AG04450 (cell line): ENCODE data around the gene OR10H3. TPM values are rescaled to one million over a fixed set of nuclear protein-coding genes. Genes with fewer than 3 reads are reported as not detected.
"Not testable (repeated sequence)": the region's sequence is repeated elsewhere in the genome, so short reads cannot be mapped to it uniquely, and the experiment has no call there.

Source experiments
- CTCF ChIA-PET: fragments of 300-600, 350-600 bp; formaldehyde crosslinking; extraction: SDS; loops from one replicate; lab custom pipeline; 2022; ENCODE audit warnings: antibody characterized with exemption, inconsistent platforms; lab: Charles Lee
- POLR2A ChIA-PET: fragments of 350-600 bp; formaldehyde crosslinking; extraction: SDS; loops from one replicate; lab custom pipeline; 2021; ENCODE audit warnings: antibody characterized with exemption, inconsistent platforms; lab: Yijun Ruan, JAX
- DNase-seq: peaks from one replicate; pipeline ENCODE4 v3.0.0-alpha.2; 2011; ENCODE audit warnings: low read depth, low spot score
- H3K27ac ChIP-seq: one replicate; pipeline ENCODE4 v1.5.1; 2012; ENCODE audit warnings: low read depth, low read length, control low read depth
- H3K27me3 ChIP-seq: one replicate; pipeline ENCODE4 v1.6.0; 2012; ENCODE audit warnings: low read length; ENCODE audit not compliant: control insufficient read depth, insufficient read depth
- H3K4me3 ChIP-seq: 2 replicates; pipeline ENCODE4 v1.5.1; 2011; ENCODE audit warnings: mild to moderate bottlenecking, low read depth, low read length, control low read depth
- H3K9me3 ChIP-seq: 2 replicates; pipeline ENCODE4 v1.5.1; 2012; ENCODE audit warnings: low read length; ENCODE audit not compliant: control insufficient read depth, insufficient read depth
- polyA plus RNA-seq: library from polyadenylated mRNA; depleted of rRNA; stranded (reverse); fragments of >200 nt; gene quantifications from 2 replicates; pipeline ENCODE4 v1.2.3, GENCODE V29; 2011
- TF ChIP-seq, protein P1 (sequence below): IDR thresholded peaks from 2 replicates; pipeline ENCODE4 v1.5.1; 2011; ENCODE audit warnings: low read depth, low read length, control low read depth, inconsistent platforms

OR10H3 gene
- polyA plus RNA-seq, 1 experiment = not detected

DNA sequence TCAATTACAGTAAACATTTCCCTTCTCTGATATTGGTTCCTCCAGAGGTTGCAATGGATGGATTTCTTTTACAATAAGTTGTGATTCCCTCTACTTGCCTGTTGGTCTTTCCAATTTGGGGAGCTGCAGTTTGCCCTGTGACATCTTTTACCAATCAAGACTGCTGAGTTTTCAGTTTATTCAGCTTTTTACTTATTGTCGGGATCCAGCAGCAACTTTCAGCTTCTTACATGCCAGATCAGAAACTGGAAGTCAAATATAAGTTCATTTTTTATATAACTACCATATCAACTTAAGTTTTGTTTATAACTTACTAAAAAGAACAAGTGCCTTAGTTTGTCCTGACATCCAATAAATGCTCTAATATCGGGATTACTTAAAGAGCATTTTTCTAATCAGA is 10.5 kb downstream of the OR10H3 start:
- POLR2A ChIA-PET = no interaction called here
- H3K27me3 ChIP-seq = no peaks in the 10 kb centered on the region
- DNase-seq = no peak
- H3K27ac ChIP-seq = no peak overlapping the region
- no peak overlapping the region for H3K4me3 ChIP-seq
- CTCF ChIA-PET = no interaction called here
- no peaks in the 10 kb centered on the region for H3K9me3 ChIP-seq
- TF ChIP-seq, protein P1, sequence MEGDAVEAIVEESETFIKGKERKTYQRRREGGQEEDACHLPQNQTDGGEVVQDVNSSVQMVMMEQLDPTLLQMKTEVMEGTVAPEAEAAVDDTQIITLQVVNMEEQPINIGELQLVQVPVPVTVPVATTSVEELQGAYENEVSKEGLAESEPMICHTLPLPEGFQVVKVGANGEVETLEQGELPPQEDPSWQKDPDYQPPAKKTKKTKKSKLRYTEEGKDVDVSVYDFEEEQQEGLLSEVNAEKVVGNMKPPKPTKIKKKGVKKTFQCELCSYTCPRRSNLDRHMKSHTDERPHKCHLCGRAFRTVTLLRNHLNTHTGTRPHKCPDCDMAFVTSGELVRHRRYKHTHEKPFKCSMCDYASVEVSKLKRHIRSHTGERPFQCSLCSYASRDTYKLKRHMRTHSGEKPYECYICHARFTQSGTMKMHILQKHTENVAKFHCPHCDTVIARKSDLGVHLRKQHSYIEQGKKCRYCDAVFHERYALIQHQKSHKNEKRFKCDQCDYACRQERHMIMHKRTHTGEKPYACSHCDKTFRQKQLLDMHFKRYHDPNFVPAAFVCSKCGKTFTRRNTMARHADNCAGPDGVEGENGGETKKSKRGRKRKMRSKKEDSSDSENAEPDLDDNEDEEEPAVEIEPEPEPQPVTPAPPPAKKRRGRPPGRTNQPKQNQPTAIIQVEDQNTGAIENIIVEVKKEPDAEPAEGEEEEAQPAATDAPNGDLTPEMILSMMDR = no peak

DNA sequence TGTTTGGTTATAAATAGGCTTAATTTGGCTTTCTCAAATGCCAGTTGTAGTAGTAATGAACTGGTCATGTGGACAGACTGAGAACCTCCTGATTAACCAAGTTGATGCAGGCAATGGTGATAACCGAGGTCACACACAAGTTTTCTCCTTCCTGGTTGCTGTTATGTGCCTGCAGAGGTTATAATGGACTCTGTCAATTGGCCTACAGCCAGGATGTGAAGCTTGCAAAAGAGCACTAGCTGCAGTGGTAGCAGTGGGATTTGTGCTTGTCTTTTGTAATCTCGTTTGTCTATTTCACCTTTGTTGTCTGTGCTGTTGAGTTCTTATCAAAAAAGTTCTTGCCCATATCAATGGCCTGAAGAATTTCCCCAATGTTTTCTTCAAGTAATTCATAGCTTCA is 20.6 kb downstream of the OR10H3 start:
- DNase-seq = no peak
- H3K27me3 ChIP-seq = no peaks in the 10 kb centered on the region
- ChIA-PET POLR2A (no interaction called here), CTCF (no interaction called here)
- no peak overlapping the region for H3K4me3 ChIP-seq
- TF ChIP-seq, protein P1 = no peak
- peaks cover 14% of the 10 kb centered on the region for H3K9me3 ChIP-seq
- H3K27ac ChIP-seq = no peak overlapping the region

DNA sequence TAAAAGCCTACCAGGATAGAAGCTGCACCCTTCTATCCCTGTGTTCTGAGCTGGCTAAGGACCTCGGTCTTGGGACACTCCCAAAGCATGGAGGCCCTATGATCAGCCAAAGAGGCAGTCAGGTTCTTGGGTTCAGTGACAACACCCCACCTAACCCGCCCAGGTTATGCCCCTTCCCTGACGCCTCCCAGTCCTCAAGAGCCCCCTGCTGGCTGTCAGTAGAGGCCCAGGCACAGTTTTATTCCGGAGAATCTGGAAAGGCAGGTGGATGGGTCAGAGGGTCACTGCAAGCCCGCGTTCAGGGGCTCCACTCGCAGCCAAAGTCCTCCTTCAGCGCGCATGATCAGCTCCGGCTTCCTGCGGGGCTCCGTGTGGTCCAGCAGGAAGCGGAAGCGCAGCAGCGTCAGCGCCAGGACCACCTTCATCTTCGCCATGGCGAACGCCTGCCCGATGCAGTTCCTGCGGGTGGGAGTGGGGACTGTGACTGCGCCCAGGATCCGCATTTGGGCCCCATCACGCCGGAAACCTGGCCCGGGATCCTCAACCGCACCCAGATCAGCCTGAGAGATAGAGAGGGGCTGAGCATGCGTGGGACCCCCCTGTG is 22.3 kb downstream of the OR10H3 start:
- TF ChIP-seq, protein P1 = no peak
- ChIA-PET CTCF (no interaction called here), POLR2A (no interaction called here)
- peaks cover 11% of the 10 kb centered on the region for H3K9me3 ChIP-seq
- DNase-seq = no peak
- H3K27me3 ChIP-seq = no peaks in the 10 kb centered on the region
- no peak overlapping the region for H3K27ac ChIP-seq
- no peak overlapping the region for H3K4me3 ChIP-seq

DNA sequence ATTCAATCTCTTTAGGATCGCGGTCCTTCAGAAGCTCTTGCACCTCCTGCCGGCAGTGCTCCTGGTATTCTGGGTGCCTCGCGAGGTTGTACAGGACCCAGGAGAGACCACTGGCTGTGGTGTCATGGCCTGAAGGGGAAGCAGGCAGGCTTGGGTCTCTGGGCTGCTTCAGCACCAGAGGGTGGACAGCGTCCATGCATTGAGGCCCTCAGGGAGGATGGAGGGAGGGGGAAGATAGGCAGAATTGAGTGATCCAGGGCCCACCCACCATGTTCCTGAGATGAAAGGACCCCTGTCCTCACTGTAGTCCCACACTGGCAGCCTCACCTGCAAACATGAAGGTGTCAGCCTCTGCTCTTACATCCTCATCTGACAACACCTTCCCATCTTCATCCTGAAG is 31.8 kb downstream of the OR10H3 start:
- Histone ChIP-seq H3K4me3 (no peak overlapping the region), H3K27ac (no peak overlapping the region), H3K9me3 (peaks cover 11% of the 10 kb centered on the region), H3K27me3 (no peaks in the 10 kb centered on the region)
- DNase-seq = no peak
- TF ChIP-seq, protein P1 = no peak
- ChIA-PET CTCF (no interaction called here), POLR2A (no interaction called here)

DNA sequence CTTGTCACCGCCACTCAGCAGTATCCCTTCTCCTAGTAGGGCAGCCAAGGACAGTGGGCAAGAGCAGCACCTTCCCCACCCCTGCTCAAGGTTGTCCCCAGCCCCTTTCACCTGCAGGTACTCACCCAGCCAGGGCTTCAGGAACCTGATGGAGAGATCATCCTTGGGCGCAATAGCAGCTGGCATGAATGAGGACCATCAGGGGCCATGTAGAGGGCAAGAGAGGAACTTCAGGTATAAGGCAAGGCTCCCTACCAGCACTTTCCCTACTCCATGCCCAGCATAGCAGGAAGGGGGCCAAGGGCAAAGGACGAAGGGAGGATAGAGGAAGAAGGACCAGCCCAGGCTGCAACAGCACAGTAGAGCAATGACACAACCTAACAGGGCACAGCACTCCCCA is 36.4 kb downstream of the OR10H3 start:
- POLR2A ChIA-PET, CTCF ChIA-PET, DNase-seq, H3K27ac ChIP-seq, H3K4me3 ChIP-seq, H3K27me3 ChIP-seq: not testable (repeated sequence)
- peaks cover 37% of the 10 kb centered on the region for H3K9me3 ChIP-seq

DNA sequence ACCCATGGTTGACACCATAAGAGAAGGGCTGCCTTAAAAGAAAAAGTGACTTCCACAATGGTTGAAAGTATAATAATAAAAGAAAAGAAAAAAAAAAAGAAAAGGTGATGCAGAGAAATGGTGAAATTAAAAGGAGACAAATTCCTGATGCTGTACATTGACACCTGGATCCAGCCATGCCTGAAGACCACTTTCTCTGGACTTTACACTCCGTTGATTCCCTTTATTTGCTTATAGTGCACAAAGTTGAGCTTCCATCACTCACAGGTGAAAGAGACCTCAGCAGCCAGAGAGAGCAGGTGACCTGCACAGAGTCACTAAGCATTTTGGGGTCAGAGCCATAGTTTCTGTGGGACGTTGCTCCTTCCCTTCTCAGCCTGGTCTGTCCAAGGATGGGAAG is 37.5 kb downstream of the OR10H3 start:
- H3K27me3 ChIP-seq = no peaks in the 10 kb centered on the region
- TF ChIP-seq, protein P1 = no peak
- POLR2A ChIA-PET = no interaction called here
- peaks cover 42% of the 10 kb centered on the region for H3K9me3 ChIP-seq
- DNase-seq = no peak
- no peak overlapping the region for H3K4me3 ChIP-seq
- CTCF ChIA-PET = no interaction called here
- H3K27ac ChIP-seq = no peak overlapping the region
